Fibroblast of skin of left quadriceps (primary cell): Measurements from ENCODE around the gene GPR50.

Experiments
- DNase-seq, 2 experiments: peaks; one replicate each; pipeline ENCODE4 v3.0.0-alpha.2; 2013; ENCODE audit warnings: low read depth in 2 of 2

GPR50 gene

GRCh38 chrX:151226941-151227340 is 50.6 kb downstream of the GPR50 start:
- DNase-seq = no peak

- no peak for DNase-seq
These were observed 51.2 kb downstream of the GPR50 start for GRCh38 chrX:151227627-151228026.

GRCh38 chrX:151228935-151229334 is 52.6 kb downstream of the GPR50 start:
- no peak for DNase-seq
